Small intestine (tissue), 7 donors: Measurements from ENCODE around the gene ZC3H14. TPM values are rescaled to one million over a fixed set of nuclear protein-coding genes. Genes with fewer than 3 reads are reported as not detected.

Source experiments
- DNase-seq, 2 donors: peaks; one replicate each; pipeline versions ENCODE4 v3.0.0 to v3.0.0-alpha.2; 2013
- FAIRE-seq: peaks from 2 replicates; lab custom pipeline; 2012; peaks lifted over from hg19 to GRCh38; lab: Jason Lieb, UNC
- H3K27ac ChIP-seq, 3 donors: one replicate each; pipeline ENCODE4 v1.5.1; 2013; ENCODE audit warnings: low read length in 2 of 3, mild to moderate bottlenecking in 2 of 3, control low read depth in 1 of 3, inconsistent platforms in 1 of 3, low read depth in 1 of 3, moderate library complexity in 1 of 3
- H3K27me3 ChIP-seq, 3 donors: one replicate each; pipeline ENCODE4 v1.6.1; 2013; ENCODE audit warnings: low read length in 3 of 3, inconsistent platforms in 1 of 3; ENCODE audit not compliant: control insufficient read depth in 3 of 3, insufficient read depth in 3 of 3
- H3K36me3 ChIP-seq, 3 donors: one replicate each; pipeline ENCODE4 v1.6.1; 2013; ENCODE audit warnings: low read length in 3 of 3, inconsistent platforms in 1 of 3, low read depth in 1 of 3, mild to moderate bottlenecking in 1 of 3, moderate library complexity in 1 of 3; ENCODE audit not compliant: control insufficient read depth in 3 of 3, insufficient read depth in 2 of 3
- H3K4me1 ChIP-seq, 3 donors: one replicate each; pipeline ENCODE4 v1.6.1; 2013; ENCODE audit warnings: low read length in 2 of 3, inconsistent platforms in 1 of 3, low read depth in 1 of 3, mild to moderate bottlenecking in 1 of 3, moderate library complexity in 1 of 3; ENCODE audit not compliant: control insufficient read depth in 3 of 3, insufficient read depth in 2 of 3
- H3K4me3 ChIP-seq, 3 donors: one replicate each; pipeline ENCODE4 v1.5.1; 2013; ENCODE audit warnings: low read length in 3 of 3, control low read depth in 1 of 3, inconsistent platforms in 1 of 3, low read depth in 1 of 3, mild to moderate bottlenecking in 1 of 3, moderate library complexity in 1 of 3
- H3K9me3 ChIP-seq, 2 donors: one replicate each; pipeline ENCODE4 v1.6.1; 2013; ENCODE audit warnings: low read depth in 1 of 2, low read length in 1 of 2; ENCODE audit not compliant: control insufficient read depth in 2 of 2, insufficient read depth in 1 of 2
- WGBS, 3 donors: extraction: QIAGEN DNeasy Blood & Tissue Kit; methylation state at CpG; one replicate each; pipeline ENCODE4 v1.1.7; 2013; 5-methylcytosine and 5-hydroxymethylcytosine counted together
- polyA plus RNA-seq, 4 donors: library from polyadenylated mRNA; stranded (reverse) in 3 of 4; unstranded in 1 of 4; fragments of 200-250 nt in 3 of 4; fragments of 120-200 nt in 1 of 4; gene quantifications; one replicate each; pipeline versions ENCODE4 v1.2.1 to v1.2.3, GENCODE V29; 2013
- donor health status: healthy with polysubstance abuse.
- donor health status: control.
- donor health status: control.
- donor health status: Bipolar disorder and iron deficiency.
- donor health status: healthy.

The ZC3H14 gene
- polyA plus RNA-seq, 4 donors: 20.3 to 68.1 (median 25.0) TPM

- H3K36me3 ChIP-seq: peaks cover 14 to 56% (median 23%) of the 10 kb centered on the region in 3 donors
- H3K4me1 ChIP-seq: no peaks in the 10 kb centered on the region
- H3K4me3 ChIP-seq: no peak overlapping the region
- FAIRE-seq: no peak
- H3K9me3 ChIP-seq: no peaks in the 10 kb centered on the region
- H3K27me3 ChIP-seq: no peaks in the 10 kb centered on the region
- no peak for DNase-seq
- no peak overlapping the region for H3K27ac ChIP-seq
These were observed 41.4 kb downstream of the ZC3H14 start for GRCh38 chr14:88604212-88604611.

- Histone ChIP-seq H3K4me3 (no peak overlapping the region), H3K27me3 (no peaks in the 10 kb centered on the region), H3K36me3 (peaks cover 17 to 51% (median 22%) of the 10 kb centered on the region in 3 donors), H3K27ac (no peak overlapping the region), H3K9me3 (no peaks in the 10 kb centered on the region), H3K4me1 (no peaks in the 10 kb centered on the region)
- WGBS, 3 donors: 77 to 91% (median 88%) methylated on average over 2 of the region's 2 CpGs
- no peak for FAIRE-seq
- no peak for DNase-seq
These were observed 42.8 kb downstream of the ZC3H14 start for GRCh38 chr14:88605594-88605993.

GRCh38 chr14:88607829-88608228 lies 45.0 kb downstream of the ZC3H14 start:
- Histone ChIP-seq H3K36me3 (peaks cover 15 to 44% (median 16%) of the 10 kb centered on the region in 3 donors), H3K4me3 (no peak overlapping the region), H3K4me1 (peaks cover 0 to under 1% (median 0%) of the 10 kb centered on the region in 3 donors), H3K9me3 (no peaks in the 10 kb centered on the region), H3K27ac (no peak overlapping the region), H3K27me3 (no peaks in the 10 kb centered on the region)
- no peak for FAIRE-seq
- no peak for DNase-seq

GRCh38 chr14:88611878-88612277 lies 49.0 kb downstream of the ZC3H14 start:
- no peak overlapping the region for H3K27ac ChIP-seq
- FAIRE-seq (no peak), DNase-seq (no peak)
- peaks cover 9 to 24% (median 12%) of the 10 kb centered on the region in 3 donors for H3K36me3 ChIP-seq
- H3K9me3 ChIP-seq: no peaks in the 10 kb centered on the region
- H3K4me1 ChIP-seq: peaks cover 0 to 12% (median 0%) of the 10 kb centered on the region in 3 donors
- no peak overlapping the region for H3K4me3 ChIP-seq
- no peaks in the 10 kb centered on the region for H3K27me3 ChIP-seq
- 27 to 54% (median 50%) methylated on average over 1 of the region's 1 CpG for WGBS, 3 donors

- peaks cover 6 to 14% (median 7%) of the 10 kb centered on the region in 3 donors for H3K36me3 ChIP-seq
- H3K4me1 ChIP-seq: peaks cover 0 to 12% (median 0%) of the 10 kb centered on the region in 3 donors
- no peak overlapping the region for H3K4me3 ChIP-seq
- 83 to 89% (median 87%) methylated on average over 4 of the region's 4 CpGs for WGBS, 3 donors
- no peak for DNase-seq
- no peak for FAIRE-seq
- H3K9me3 ChIP-seq: no peaks in the 10 kb centered on the region
- H3K27ac ChIP-seq: peak overlapping the region in 1 of 3 donors; percentile 61
- H3K27me3 ChIP-seq: no peaks in the 10 kb centered on the region
These were observed 50.1 kb downstream of the ZC3H14 start for GRCh38 chr14:88612981-88613380.

- DNase-seq (peak; percentile 67 to 83), FAIRE-seq (no peak)
These were observed 50.7 kb downstream of the ZC3H14 start for GRCh38 chr14:88613552-88614010.

GRCh38 chr14:88614218-88614907 lies 51.5 kb downstream of the ZC3H14 start:
- Histone ChIP-seq H3K9me3 (no peaks in the 10 kb centered on the region), H3K4me3 (no peak overlapping the region), H3K27me3 (no peaks in the 10 kb centered on the region), H3K27ac (peak overlapping the region in 1 of 3 donors; percentile 44), H3K4me1 (peaks cover 0 to 12% (median 0%) of the 10 kb centered on the region in 3 donors), H3K36me3 (peaks cover 6 to 11% (median 7%) of the 10 kb centered on the region in 3 donors)
- FAIRE-seq (no peak), DNase-seq (no peak)
- 77 to 94% (median 87%) methylated on average over 3 of the region's 3 CpGs for WGBS, 3 donors

More at GRCh38 chr14:88613552-88614010, 50.7 kb downstream of the ZC3H14 start:
- WGBS, 3 donors: 28 to 57% (median 41%) methylated on average over 5 of the region's 5 CpGs
- no peak overlapping the region for H3K4me3 ChIP-seq
- H3K27ac ChIP-seq: peak overlapping the region in 1 of 3 donors; percentile 61
- H3K4me1 ChIP-seq: peaks cover 0 to 12% (median 0%) of the 10 kb centered on the region in 3 donors
- peaks cover 6 to 11% (median 7%) of the 10 kb centered on the region in 3 donors for H3K36me3 ChIP-seq
- no peaks in the 10 kb centered on the region for H3K27me3 ChIP-seq
- H3K9me3 ChIP-seq: no peaks in the 10 kb centered on the region

GRCh38 chr14:88616697-88617096 lies 53.9 kb downstream of the ZC3H14 start:
- Histone ChIP-seq H3K4me1 (peaks cover 0 to 12% (median 0%) of the 10 kb centered on the region in 3 donors), H3K4me3 (no peak overlapping the region), H3K36me3 (peaks cover 0 to 2% (median 0%) of the 10 kb centered on the region in 3 donors), H3K27ac (no peak overlapping the region), H3K27me3 (no peaks in the 10 kb centered on the region), H3K9me3 (no peaks in the 10 kb centered on the region)
- FAIRE-seq: no peak
- WGBS, 3 donors: 95 to 100% (median 97%) methylated on average over 1 of the region's 1 CpG
- DNase-seq: no peak
